Tibial nerve (tissue), 3 donors: Measurements from ENCODE around the gene CEP290.

Source experiments
- CTCF ChIP-seq, 5 experiments: fragments of 200-600 bp in 3 of 5; fragments of 450-650 bp in 2 of 5; sonication (generic) in 3 of 5; IDR thresholded peaks; one replicate each; pipeline ENCODE4 v1.5.1; 2016 to 2019; ENCODE audit warnings: antibody characterized with exemption in 5 of 5, mild to moderate bottlenecking in 3 of 5, moderate library complexity in 2 of 5
- POLR2A ChIP-seq, 2 donors: fragments of 450-650 bp; IDR thresholded peaks; one replicate each; pipeline ENCODE4 v1.6.1; 2017; ENCODE audit warnings: antibody characterized with exemption in 2 of 2, mild to moderate bottlenecking in 2 of 2, moderate library complexity in 2 of 2

GRCh38 chr12:88035907-88036289 is 106.0 kb downstream of the CEP290 start:
- TF ChIP-seq POLR2A (IDR thresholded peaks at IDR 0.05) (no peak), CTCF (IDR thresholded peaks at IDR 0.05) (no peak)
